ENCODE results near the gene LPO.

The LPO gene

GRCh38 chr17:58252141-58252540 lies 13.8 kb downstream of the LPO start:
- no peak for ATAC-seq
- TF ChIP-seq, protein P1, sequence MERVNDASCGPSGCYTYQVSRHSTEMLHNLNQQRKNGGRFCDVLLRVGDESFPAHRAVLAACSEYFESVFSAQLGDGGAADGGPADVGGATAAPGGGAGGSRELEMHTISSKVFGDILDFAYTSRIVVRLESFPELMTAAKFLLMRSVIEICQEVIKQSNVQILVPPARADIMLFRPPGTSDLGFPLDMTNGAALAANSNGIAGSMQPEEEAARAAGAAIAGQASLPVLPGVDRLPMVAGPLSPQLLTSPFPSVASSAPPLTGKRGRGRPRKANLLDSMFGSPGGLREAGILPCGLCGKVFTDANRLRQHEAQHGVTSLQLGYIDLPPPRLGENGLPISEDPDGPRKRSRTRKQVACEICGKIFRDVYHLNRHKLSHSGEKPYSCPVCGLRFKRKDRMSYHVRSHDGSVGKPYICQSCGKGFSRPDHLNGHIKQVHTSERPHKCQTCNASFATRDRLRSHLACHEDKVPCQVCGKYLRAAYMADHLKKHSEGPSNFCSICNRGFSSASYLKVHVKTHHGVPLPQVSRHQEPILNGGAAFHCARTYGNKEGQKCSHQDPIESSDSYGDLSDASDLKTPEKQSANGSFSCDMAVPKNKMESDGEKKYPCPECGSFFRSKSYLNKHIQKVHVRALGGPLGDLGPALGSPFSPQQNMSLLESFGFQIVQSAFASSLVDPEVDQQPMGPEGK (CRISPR knock-in tag; IDR thresholded peaks at IDR 0.05; ENCODE audit: borderline replicate concordance): no peak

- no peak for ATAC-seq
- TF ChIP-seq BACH2 (CRISPR knock-in tag; IDR thresholded peaks at IDR 0.05; ENCODE audit: borderline replicate concordance): no peak
- no peak for TF ChIP-seq GLIS3 (CRISPR knock-in tag; IDR thresholded peaks at IDR 0.05)
- no peak for TF ChIP-seq ZC3H10 (CRISPR knock-in tag; IDR thresholded peaks at IDR 0.05)
- no peak for TF ChIP-seq ZNF8 (CRISPR knock-in tag; IDR thresholded peaks at IDR 0.05)
- TF ChIP-seq OSR1 (CRISPR knock-in tag; IDR thresholded peaks at IDR 0.05): no peak
- no peak for TF ChIP-seq ARNTL (CRISPR knock-in tag; IDR thresholded peaks at IDR 0.05; ENCODE audit: borderline replicate concordance, low read depth)
- TF ChIP-seq TOX (CRISPR knock-in tag; IDR thresholded peaks at IDR 0.05; ENCODE audit: borderline replicate concordance): no peak
- TF ChIP-seq ZNF70 (CRISPR knock-in tag; IDR thresholded peaks at IDR 0.05): no peak
- no peak for TF ChIP-seq TSHZ2 (CRISPR knock-in tag; IDR thresholded peaks at IDR 0.05)
- no peak for TF ChIP-seq SNAI2 (CRISPR knock-in tag; IDR thresholded peaks at IDR 0.05)
- TF ChIP-seq CSRNP3 (CRISPR knock-in tag; IDR thresholded peaks at IDR 0.05): no peak
- TF ChIP-seq, protein P1 (CRISPR knock-in tag; IDR thresholded peaks at IDR 0.05; ENCODE audit: borderline replicate concordance): no peak
- no peak for TF ChIP-seq ESRRG (CRISPR knock-in tag; IDR thresholded peaks at IDR 0.05)
- TF ChIP-seq RARB (CRISPR knock-in tag; IDR thresholded peaks at IDR 0.05): no peak
- no peak for TF ChIP-seq PPARA (CRISPR knock-in tag; IDR thresholded peaks at IDR 0.05; ENCODE audit: borderline replicate concordance)
Observed at GRCh38 chr17:58253082-58253481, 14.7 kb downstream of the LPO start.

DNA sequence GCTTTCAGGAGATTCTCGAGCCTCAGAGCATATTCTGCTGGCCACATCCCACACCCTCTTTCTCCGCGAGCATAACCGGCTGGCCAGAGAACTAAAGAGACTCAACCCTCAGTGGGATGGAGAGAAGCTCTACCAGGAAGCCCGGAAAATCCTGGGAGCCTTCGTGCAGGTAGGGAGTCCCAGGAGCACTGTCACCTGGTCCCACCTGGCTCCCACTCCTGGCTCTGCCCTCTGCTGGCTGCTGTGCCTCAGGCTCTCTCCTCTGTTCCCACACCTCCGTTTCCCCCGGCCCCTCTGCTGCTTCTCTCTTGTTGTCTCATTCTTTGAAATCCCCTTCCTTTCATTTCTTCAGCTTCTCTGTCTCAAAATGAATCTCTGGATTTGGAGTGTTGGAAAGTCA lies 16.4 kb downstream of the LPO start:
- TF ChIP-seq ZNF8 (CRISPR knock-in tag; IDR thresholded peaks at IDR 0.05) (no peak), CSRNP3 (CRISPR knock-in tag; IDR thresholded peaks at IDR 0.05) (no peak), OSR1 (CRISPR knock-in tag; IDR thresholded peaks at IDR 0.05) (no peak), ARNTL (CRISPR knock-in tag; IDR thresholded peaks at IDR 0.05; ENCODE audit: borderline replicate concordance, low read depth) (no peak), TCF4 (CRISPR knock-in tag; IDR thresholded peaks at IDR 0.05; ENCODE audit: borderline replicate concordance) (no peak), ZC3H10 (CRISPR knock-in tag; IDR thresholded peaks at IDR 0.05) (no peak), CSDC2 (CRISPR knock-in tag; IDR thresholded peaks at IDR 0.05) (no peak), ZNF565 (CRISPR knock-in tag; conservative IDR thresholded peaks at IDR 0.05; ENCODE audit: low read depth) (no peak), TSHZ2 (CRISPR knock-in tag; IDR thresholded peaks at IDR 0.05) (no peak), GLIS3 (CRISPR knock-in tag; IDR thresholded peaks at IDR 0.05) (no peak), BACH2 (CRISPR knock-in tag; IDR thresholded peaks at IDR 0.05; ENCODE audit: borderline replicate concordance) (no peak), RARB (CRISPR knock-in tag; IDR thresholded peaks at IDR 0.05) (no peak), ZNF70 (CRISPR knock-in tag; IDR thresholded peaks at IDR 0.05) (no peak)
- TF ChIP-seq, protein P2, sequence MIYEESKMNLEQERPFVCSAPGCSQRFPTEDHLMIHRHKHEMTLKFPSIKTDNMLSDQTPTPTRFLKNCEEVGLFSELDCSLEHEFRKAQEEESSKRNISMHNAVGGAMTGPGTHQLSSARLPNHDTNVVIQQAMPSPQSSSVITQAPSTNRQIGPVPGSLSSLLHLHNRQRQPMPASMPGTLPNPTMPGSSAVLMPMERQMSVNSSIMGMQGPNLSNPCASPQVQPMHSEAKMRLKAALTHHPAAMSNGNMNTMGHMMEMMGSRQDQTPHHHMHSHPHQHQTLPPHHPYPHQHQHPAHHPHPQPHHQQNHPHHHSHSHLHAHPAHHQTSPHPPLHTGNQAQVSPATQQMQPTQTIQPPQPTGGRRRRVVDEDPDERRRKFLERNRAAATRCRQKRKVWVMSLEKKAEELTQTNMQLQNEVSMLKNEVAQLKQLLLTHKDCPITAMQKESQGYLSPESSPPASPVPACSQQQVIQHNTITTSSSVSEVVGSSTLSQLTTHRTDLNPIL (CRISPR knock-in tag; IDR thresholded peaks at IDR 0.05; ENCODE audit: low read depth): no peak
- ATAC-seq: no peak
